ENCODE measurements around the gene MEPCE.
"Not testable (repeated sequence)": the region's sequence is repeated elsewhere in the genome, so short reads cannot be mapped to it uniquely, and the experiment has no call there.

MEPCE gene

GRCh38 chr7:100434297-100435144, 4.9 kb downstream of the MEPCE start:
- no peak for DNase-seq (ENCODE audit: low read depth)

- no peak for DNase-seq (ENCODE audit: low read depth)
These were observed 6.0 kb downstream of the MEPCE start for GRCh38 chr7:100435401-100436304.

DNA sequence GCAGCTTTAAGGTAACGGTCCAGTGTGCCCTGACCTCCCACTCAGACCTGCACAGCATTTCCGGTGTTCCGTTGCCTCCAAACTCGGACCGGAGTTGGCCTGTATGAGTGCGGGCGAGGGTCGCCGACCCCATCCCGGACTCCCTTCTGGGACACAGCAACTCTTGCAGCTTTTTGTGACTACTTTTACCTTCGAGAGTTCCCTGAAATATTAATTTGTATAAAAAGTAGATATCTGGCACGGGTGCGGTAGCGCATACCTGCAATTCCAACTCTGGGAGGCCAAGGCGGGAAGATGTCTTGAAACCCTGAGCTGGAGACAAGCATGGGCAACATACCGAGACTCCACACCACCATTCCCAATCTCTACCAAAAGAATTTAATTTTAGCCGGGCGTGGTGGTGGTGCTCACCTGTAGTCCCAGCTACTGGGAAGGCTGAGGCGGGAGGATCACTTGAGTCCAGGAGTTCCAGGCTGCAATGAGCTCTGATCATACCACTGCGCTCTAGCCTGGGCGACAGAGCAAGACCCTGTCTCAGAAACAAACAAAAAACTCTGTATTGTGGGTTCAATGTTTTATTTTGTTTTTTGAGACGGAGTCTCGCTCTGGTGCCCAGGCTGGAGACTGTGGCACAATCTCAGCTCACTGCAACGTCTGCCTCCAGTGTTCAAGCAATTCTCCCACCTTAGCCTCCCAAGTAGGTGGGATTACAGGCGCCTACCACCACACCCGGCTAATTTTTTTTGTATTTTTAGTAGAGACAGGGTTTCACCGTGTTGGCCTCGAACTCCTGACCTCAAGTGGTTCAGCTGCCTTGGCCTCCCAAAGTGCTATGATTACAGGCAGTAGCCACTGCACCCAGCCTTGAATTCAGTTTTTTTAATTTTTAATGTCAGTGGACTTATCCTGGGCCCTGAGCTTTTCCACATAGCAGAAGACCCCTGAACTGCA, 7.8 kb downstream of the MEPCE start:
- no peak for DNase-seq (ENCODE audit: low read depth)

GRCh38 chr7:100438172-100438571, 8.5 kb downstream of the MEPCE start:
- no peak for DNase-seq (ENCODE audit: low read depth)

DNA sequence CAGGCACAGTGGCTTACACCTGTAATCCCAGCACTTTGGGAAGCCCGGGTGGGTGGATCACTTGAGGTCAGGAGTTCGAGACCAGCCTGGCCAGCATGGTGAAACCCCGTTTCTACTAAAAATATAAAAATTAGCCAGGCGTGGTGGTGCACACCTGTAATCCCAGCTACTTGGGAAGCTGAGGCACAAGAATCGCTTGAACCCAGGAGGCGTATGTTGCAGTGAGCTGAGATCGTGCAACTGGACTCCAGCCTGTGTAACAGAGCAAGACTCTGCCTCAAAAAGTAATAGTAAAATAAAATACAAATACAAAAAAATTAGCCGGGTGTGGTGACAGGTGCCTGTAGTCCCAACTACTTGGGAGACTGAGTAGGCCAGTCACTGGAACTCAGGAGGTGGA, 9.1 kb downstream of the MEPCE start:
- DNase-seq (ENCODE audit: low read depth) = not testable (repeated sequence)

DNA sequence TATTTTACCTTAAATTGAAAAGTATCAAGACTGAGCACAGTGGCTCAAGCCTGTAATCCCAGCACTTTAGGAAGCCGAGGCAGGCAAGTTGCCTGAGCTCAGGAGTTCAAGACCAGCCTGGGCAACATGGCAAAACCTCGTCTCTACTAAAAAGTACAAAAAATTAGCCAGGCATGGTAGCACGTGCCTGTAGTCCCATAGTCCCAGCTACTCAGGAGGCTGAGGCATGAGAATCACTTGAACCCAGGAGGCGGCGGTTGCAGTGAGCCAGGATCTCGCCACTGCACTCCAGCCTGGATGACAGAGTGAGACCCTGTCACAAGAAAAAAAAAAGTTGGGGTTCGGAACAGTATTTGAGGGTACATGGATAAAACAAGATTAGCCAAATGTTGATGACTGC, 9.6 kb downstream of the MEPCE start:
- DNase-seq (ENCODE audit: low read depth) = not testable (repeated sequence)

- no peak for DNase-seq (ENCODE audit: low read depth)
These were observed 12.3 kb downstream of the MEPCE start for GRCh38 chr7:100441641-100442535.

GRCh38 chr7:100443096-100443840, 13.6 kb downstream of the MEPCE start:
- DNase-seq (ENCODE audit: low read depth) = no peak

- DNase-seq (ENCODE audit: low read depth) = peak; percentile 73
These were observed 15.0 kb downstream of the MEPCE start for GRCh38 chr7:100444311-100445278.

DNA sequence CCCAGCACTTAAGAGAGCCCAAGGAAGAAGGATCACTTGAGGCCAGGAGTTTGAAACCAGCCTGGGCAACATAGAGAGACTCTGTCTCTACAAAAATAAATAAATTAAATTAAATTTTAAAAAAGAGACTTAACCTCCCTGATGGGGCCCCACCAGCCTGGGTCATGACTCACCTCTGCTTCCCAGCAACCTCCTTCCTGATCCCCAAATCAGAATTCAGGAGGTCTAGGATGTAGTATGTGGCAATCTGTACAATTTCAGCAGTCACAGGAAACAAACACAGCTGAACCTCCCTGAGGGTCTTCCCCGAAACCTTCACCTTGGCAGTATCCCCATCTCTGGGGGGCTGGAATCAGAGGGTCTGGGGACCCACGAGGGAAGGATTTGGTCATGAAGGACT, 16.4 kb downstream of the MEPCE start:
- DNase-seq (ENCODE audit: low read depth) = peak; percentile 64

- DNase-seq (ENCODE audit: low read depth) = not testable (repeated sequence)
These were observed 17.7 kb downstream of the MEPCE start for GRCh38 chr7:100447363-100447762.

DNA sequence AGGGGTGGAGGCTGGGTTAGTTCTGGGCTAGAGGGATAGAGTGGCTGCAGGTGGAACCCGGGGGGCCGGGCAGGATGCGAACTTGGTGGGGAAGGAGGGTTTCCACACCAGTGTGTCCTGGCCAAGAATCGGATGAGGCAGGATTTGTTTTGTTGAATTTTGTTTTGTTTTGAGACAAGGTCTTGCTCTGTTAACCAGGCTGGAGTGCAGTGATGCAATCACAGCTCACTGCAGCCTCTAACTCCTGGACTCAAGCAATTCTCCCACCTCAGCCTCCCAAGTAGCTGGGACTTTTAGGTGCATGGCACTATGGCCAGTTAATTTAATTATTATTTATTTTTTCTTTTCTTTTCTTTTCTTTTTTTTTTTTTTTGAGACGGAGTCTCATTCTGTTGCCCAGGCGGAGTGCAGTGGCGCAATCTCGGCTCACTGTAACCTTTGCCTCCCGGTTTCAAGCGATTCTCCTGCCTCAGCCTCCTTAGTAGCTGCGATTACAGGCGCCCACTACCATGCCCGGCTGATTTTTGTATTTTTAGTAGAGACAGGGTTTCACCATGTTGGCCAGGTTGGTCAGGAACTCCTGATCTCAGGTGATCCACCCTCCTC, 19.7 kb downstream of the MEPCE start:
- DNase-seq (ENCODE audit: low read depth) = no peak

- DNase-seq (ENCODE audit: low read depth) = no peak
These were observed 22.9 kb downstream of the MEPCE start for GRCh38 chr7:100452513-100452912.

- not testable (repeated sequence) for DNase-seq (ENCODE audit: low read depth)
These were observed 24.2 kb downstream of the MEPCE start for GRCh38 chr7:100453854-100454253.

DNA sequence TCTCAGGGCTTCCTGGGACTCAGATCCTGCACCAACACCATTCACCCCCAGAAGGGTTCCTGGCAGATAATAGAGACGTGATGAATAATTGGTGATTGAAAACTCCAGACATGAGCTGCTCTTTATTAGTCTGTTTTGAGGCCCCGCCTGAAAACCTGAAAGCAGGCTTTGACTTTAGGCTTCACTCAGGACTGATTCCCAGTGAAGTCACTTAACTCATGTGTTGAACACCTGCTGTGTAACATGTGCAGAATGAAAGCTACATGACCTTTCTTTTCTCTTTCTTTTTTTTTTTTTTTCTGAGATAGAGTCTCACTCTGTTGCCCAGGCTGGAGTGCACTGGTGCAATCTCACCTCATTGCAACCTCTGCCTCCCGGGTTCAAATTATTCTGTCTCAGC, 25.6 kb downstream of the MEPCE start:
- no peak for DNase-seq (ENCODE audit: low read depth)

- DNase-seq (ENCODE audit: low read depth) = no peak
These were observed 26.9 kb downstream of the MEPCE start for GRCh38 chr7:100456562-100456961.

GRCh38 chr7:100457033-100457432, 27.4 kb downstream of the MEPCE start:
- DNase-seq (ENCODE audit: low read depth) = no peak

- no peak for DNase-seq (ENCODE audit: low read depth)
These were observed 34.6 kb downstream of the MEPCE start, which contains the start of gene SPACDR for GRCh38 chr7:100464210-100464660. TSS of gene SPACDR (minus strand) at chr7:100464260. CDS start at chr7:100464025, 235 bp downstream.

All from amniotic epithelial cell (primary cell).